ENCODE results near the gene OLFML1.

Gene OLFML1

GRCh38 chr11:7485186-7486097, at the start of gene OLFML1:
Gene OLFML1, plus strand, starts transcription at chr11:7485506. Its CDS starts 370 bp downstream, at chr11:7485876.
- TF ChIP-seq CTCF (IDR thresholded peaks at IDR 0.05; ENCODE audit: borderline replicate concordance, control extremely low read depth, extremely low read depth, insufficient read depth, missing control alignments), result no peak
- in situ Hi-C loops (cut with MboI; ENCODE audit: low sequenced_read_pairs, unreplicated experiment), result no loop called here
- no peak for DNase-seq (ENCODE audit: low spot score)

DNA sequence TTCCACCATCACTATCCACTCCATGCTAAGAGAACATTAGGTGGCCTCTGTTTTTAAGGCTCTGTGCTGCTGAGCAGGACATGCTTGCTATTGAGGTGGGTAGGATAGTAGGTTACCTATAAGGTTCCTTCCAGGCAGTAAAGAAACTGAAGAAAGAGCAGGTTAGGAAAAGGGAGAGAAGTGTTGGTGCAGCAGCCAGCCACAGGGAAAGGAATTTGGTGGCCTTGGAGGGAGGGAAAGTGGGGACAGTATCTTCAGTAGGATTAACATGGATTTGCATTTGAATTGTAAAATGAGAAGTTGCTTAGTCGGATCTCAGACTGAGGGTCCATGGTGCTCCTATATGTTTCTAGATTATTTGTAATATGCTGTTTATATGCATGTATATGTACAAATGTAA, 49.2 kb upstream of the OLFML1 start:
- in situ Hi-C loops (cut with MboI; ENCODE audit: low sequenced_read_pairs, unreplicated experiment), result no loop called here
- DNase-seq (ENCODE audit: low spot score), result no peak
- no peak for TF ChIP-seq CTCF (IDR thresholded peaks at IDR 0.05; ENCODE audit: borderline replicate concordance, control extremely low read depth, extremely low read depth, insufficient read depth, missing control alignments)

GRCh38 chr11:7436657-7437056, 48.6 kb upstream of the OLFML1 start:
- TF ChIP-seq CTCF (IDR thresholded peaks at IDR 0.05; ENCODE audit: borderline replicate concordance, control extremely low read depth, extremely low read depth, insufficient read depth, missing control alignments), result no peak
- in situ Hi-C loops (cut with MboI; ENCODE audit: low sequenced_read_pairs, unreplicated experiment), result no loop called here
- DNase-seq (ENCODE audit: low spot score), result peak; percentile 63

DNA sequence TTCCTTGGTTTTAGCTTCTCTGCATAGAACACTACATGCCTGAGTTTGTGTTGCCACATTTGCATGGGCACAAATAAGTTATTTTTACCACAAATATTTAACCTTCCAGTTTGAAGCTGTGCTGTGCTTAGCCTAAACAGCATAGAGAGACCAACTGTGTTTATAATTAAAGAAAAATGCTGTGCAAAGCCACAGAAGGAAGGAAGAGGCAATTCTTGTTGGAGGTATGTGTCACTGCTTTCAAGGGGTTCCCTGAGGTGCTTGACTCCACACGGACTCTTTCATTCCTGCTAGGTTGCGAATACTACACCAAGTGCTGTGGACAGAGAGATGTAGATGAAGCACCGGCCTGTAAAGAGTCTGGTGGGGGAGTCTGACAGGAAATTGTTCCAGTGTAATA, 47.6 kb upstream of the OLFML1 start:
- in situ Hi-C loops (cut with MboI; ENCODE audit: low sequenced_read_pairs, unreplicated experiment), result no loop called here
- no peak for TF ChIP-seq CTCF (IDR thresholded peaks at IDR 0.05; ENCODE audit: borderline replicate concordance, control extremely low read depth, extremely low read depth, insufficient read depth, missing control alignments)
- DNase-seq (ENCODE audit: low spot score), result no peak

DNA sequence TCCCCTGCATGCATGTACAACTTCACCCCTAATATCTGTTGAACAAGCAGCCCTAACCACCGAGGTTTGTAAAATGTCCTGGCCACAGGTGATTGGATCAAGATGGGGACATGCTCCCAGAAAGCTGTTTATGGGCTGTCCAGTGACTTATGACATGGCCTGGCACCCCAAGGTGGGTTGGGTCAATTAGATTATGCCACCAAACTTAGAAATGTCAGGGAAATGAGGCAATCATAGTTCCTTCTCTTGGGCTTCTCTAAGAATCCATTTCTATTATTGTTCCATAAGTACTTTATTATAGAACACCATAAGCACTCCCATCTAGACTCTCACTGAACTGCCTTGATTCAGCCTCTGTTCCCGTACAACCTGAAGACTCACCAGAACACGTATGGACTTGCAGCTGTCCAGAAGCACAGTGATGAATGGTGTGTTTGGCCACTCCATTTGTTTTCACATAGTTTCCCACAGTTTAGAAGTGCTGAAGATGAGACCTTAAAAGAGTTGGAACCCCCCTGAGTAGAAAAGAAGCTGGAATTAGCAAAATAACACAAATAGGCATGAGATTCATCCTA, 45.5 kb upstream of the OLFML1 start:
- no peak for TF ChIP-seq CTCF (IDR thresholded peaks at IDR 0.05; ENCODE audit: borderline replicate concordance, control extremely low read depth, extremely low read depth, insufficient read depth, missing control alignments)
- DNase-seq (ENCODE audit: low spot score), result no peak
- in situ Hi-C loops (cut with MboI; ENCODE audit: low sequenced_read_pairs, unreplicated experiment), result loop anchor here (10.0 kb wide), 1 partner anchor 85 kb away; no protein-coding TSS in a partner anchor

- in situ Hi-C loops (cut with MboI; ENCODE audit: low sequenced_read_pairs, unreplicated experiment), result loop anchor here (10.0 kb wide), 1 partner anchor 88 kb away; no protein-coding TSS in a partner anchor
- TF ChIP-seq CTCF (IDR thresholded peaks at IDR 0.05; ENCODE audit: borderline replicate concordance, control extremely low read depth, extremely low read depth, insufficient read depth, missing control alignments), result peak; percentile 80
- peak; percentile 68 for DNase-seq (ENCODE audit: low spot score)
Observed at GRCh38 chr11:7442588-7443215, 42.6 kb upstream of the OLFML1 start.

Measured in GM13976 (cell line).